HEK293 (cell line): ENCODE results near the gene GLB1L.
A peak's percentile ranks its signal among the peaks of the same experiment; 100 is the strongest.
"Not testable (repeated sequence)": the region's sequence is repeated elsewhere in the genome, so short reads cannot be mapped to it uniquely, and the experiment has no call there.

Experiments used
- CTCF ChIA-PET: fragments of 350-600 bp; formaldehyde crosslinking; extraction: SDS; loops from one replicate; lab custom pipeline; 2021; ENCODE audit warnings: antibody characterized with exemption; lab: Yijun Ruan, JAX
- POLR2A ChIA-PET: fragments of 300-600 bp; formaldehyde crosslinking; extraction: SDS; loops from one replicate; lab custom pipeline; 2020; ENCODE audit warnings: antibody characterized with exemption, inconsistent platforms; lab: Yijun Ruan, JAX
- H3K27ac ChIP-seq: fragments of 200-500 bp; sonication (Bioruptor generic); 2 replicates; pipeline ENCODE4 v1.5.1; 2014; ENCODE audit warnings: low read depth, low read length, control low read depth, inconsistent platforms; ENCODE audit errors: extremely low read depth
- H3K36me3 ChIP-seq, 2 experiments: fragments of 200-500 bp in 1 of 2; sonication (Bioruptor generic) in 1 of 2; 1 replicate in 1 of 2; 2 replicates in 1 of 2; pipeline ENCODE4 v1.5.1; 2014 to 2017; ENCODE audit warnings: inconsistent platforms in 2 of 2, low read length in 2 of 2; ENCODE audit not compliant: control insufficient read depth in 2 of 2, insufficient read depth in 1 of 2
- H3K4me1 ChIP-seq: fragments of 200-500 bp; sonication (Bioruptor generic); 2 replicates; pipeline ENCODE4 v1.5.1; 2014; ENCODE audit warnings: mild to moderate bottlenecking, low read length, inconsistent platforms; ENCODE audit not compliant: control insufficient read depth, insufficient read depth
- H3K4me3 ChIP-seq: 2 replicates; pipeline ENCODE4 v1.5.1; 2011; ENCODE audit warnings: low read depth, mild to moderate bottlenecking, control low read depth, low read length, moderate library complexity
- H3K9me3 ChIP-seq: fragments of 200-500 bp; sonication (Bioruptor generic); 2 replicates; pipeline ENCODE4 v1.5.1; 2014; ENCODE audit warnings: low read depth, low read length, inconsistent platforms; ENCODE audit not compliant: control insufficient read depth, insufficient read depth
- BCL11B ChIP-seq: fragments of 450-650 bp; formaldehyde crosslinking; IDR thresholded peaks from 2 replicates; pipeline ENCODE4 v1.5.1; 2016; ENCODE audit warnings: low read depth, missing biosample characterization, missing genetic modification characterization
- GLI4 ChIP-seq: fragments of 450-650 bp; formaldehyde crosslinking; IDR thresholded peaks from 2 replicates; pipeline ENCODE4 v1.5.1; 2016; ENCODE audit warnings: missing biosample characterization, missing genetic modification characterization
- MZF1 ChIP-seq: fragments of 450-650 bp; formaldehyde crosslinking; IDR thresholded peaks from 2 replicates; pipeline ENCODE4 v1.5.1; 2017; ENCODE audit warnings: missing biosample characterization, missing genetic modification characterization, borderline replicate concordance
- SETDB1 ChIP-seq: IDR thresholded peaks from one replicate; pipeline ENCODE4 v1.6.1; 2017; ENCODE audit warnings: mild to moderate bottlenecking, low read length, moderate library complexity, mixed read lengths; ENCODE audit not compliant: insufficient read length
- SP2 ChIP-seq: fragments of 450-650 bp; formaldehyde crosslinking; IDR thresholded peaks from 2 replicates; pipeline ENCODE4 v1.5.1; 2016; ENCODE audit warnings: missing biosample characterization, missing genetic modification characterization
- ZEB2 ChIP-seq: fragments of 450-650 bp; formaldehyde crosslinking; IDR thresholded peaks from 2 replicates; pipeline ENCODE4 v1.5.1; 2016; ENCODE audit warnings: missing biosample characterization, missing genetic modification characterization
- ZFP37 ChIP-seq: fragments of 450-650 bp; formaldehyde crosslinking; IDR thresholded peaks from 2 replicates; pipeline ENCODE4 v1.5.1; 2016; ENCODE audit warnings: missing biosample characterization, missing genetic modification characterization
- ZNF175 ChIP-seq: fragments of 450-650 bp; formaldehyde crosslinking; IDR thresholded peaks from 2 replicates; pipeline ENCODE4 v1.5.1; 2016; ENCODE audit warnings: missing biosample characterization, missing genetic modification characterization
- ZNF2 ChIP-seq: fragments of 450-650 bp; formaldehyde crosslinking; IDR thresholded peaks from 2 replicates; pipeline ENCODE4 v1.5.1; 2016; ENCODE audit warnings: missing biosample characterization, missing genetic modification characterization
- ZNF423 ChIP-seq: fragments of 450-650 bp; formaldehyde crosslinking; IDR thresholded peaks from 2 replicates; pipeline ENCODE4 v1.5.1; 2016; ENCODE audit warnings: missing biosample characterization, missing genetic modification characterization
- ZNF433 ChIP-seq: fragments of 450-650 bp; formaldehyde crosslinking; IDR thresholded peaks from 2 replicates; pipeline ENCODE4 v1.5.1; 2016; ENCODE audit warnings: missing biosample characterization, missing genetic modification characterization, low read depth
- ZNF561 ChIP-seq: fragments of 450-650 bp; IDR thresholded peaks from 2 replicates; pipeline ENCODE4 v1.5.1; 2018; ENCODE audit warnings: missing biosample characterization, missing genetic modification characterization, borderline replicate concordance
- ZNF596 ChIP-seq: fragments of 450-650 bp; IDR thresholded peaks from 2 replicates; pipeline ENCODE4 v1.5.0; 2018; ENCODE audit warnings: missing biosample characterization, mild to moderate bottlenecking, missing genetic modification characterization, moderate library complexity
- ZNF629 ChIP-seq: fragments of 450-650 bp; formaldehyde crosslinking; IDR thresholded peaks from 2 replicates; pipeline ENCODE4 v1.5.1; 2017; ENCODE audit warnings: missing biosample characterization, missing genetic modification characterization
- ZNF660 ChIP-seq: fragments of 450-650 bp; IDR thresholded peaks from 2 replicates; pipeline ENCODE4 v1.5.1; 2018; ENCODE audit warnings: missing biosample characterization, mild to moderate bottlenecking, missing genetic modification characterization
- ZNF776 ChIP-seq: fragments of 450-650 bp; formaldehyde crosslinking; IDR thresholded peaks from 2 replicates; pipeline ENCODE4 v1.5.0; 2017; ENCODE audit warnings: missing biosample characterization, missing genetic modification characterization, borderline replicate concordance
- ZSCAN30 ChIP-seq: fragments of 450-650 bp; IDR thresholded peaks from 2 replicates; pipeline ENCODE4 v1.5.1; 2018; ENCODE audit warnings: missing biosample characterization, mild to moderate bottlenecking, missing genetic modification characterization, moderate library complexity
- TF ChIP-seq, protein P1 (sequence below): fragments of 450-650 bp; formaldehyde crosslinking; optimal IDR thresholded peaks from 2 replicates; pipeline ENCODE3; 2016; ENCODE audit warnings: missing biosample characterization, mild to moderate bottlenecking, missing genetic modification characterization
- TF ChIP-seq, protein P2 (sequence below): fragments of 450-650 bp; formaldehyde crosslinking; IDR thresholded peaks from 2 replicates; pipeline ENCODE4 v1.5.1; 2016; ENCODE audit warnings: missing biosample characterization, missing genetic modification characterization
- TF ChIP-seq, protein P3 (sequence below): fragments of 450-650 bp; IDR thresholded peaks from 2 replicates; pipeline ENCODE4 v1.5.1; 2018; ENCODE audit warnings: missing biosample characterization, mild to moderate bottlenecking, missing genetic modification characterization

GLB1L gene

DNA sequence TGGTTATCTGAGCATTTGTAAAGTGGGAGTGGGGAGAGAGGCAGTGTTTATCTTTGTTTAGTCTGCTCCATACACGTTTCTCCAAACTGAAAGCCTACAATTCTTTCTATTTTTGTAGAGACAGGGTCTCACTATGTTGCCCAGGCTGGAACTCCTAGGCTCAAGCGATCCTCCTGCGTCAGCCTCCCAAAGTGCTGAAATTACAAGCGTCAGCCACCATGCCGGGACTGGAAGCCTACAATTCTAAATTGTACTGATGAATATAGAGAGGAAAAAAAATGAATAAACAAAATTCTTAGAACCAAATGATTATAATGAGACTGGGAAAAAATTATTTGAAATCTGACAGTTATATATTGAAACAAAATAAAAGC lies 40.1 kb downstream of the GLB1L start:
- no peaks in the 10 kb centered on the region for H3K9me3 ChIP-seq
- TF ChIP-seq ZNF175 (tag by site-specific recombination) (no peak), ZNF433 (no peak), ZNF2 (no peak)
- TF ChIP-seq, protein P1, sequence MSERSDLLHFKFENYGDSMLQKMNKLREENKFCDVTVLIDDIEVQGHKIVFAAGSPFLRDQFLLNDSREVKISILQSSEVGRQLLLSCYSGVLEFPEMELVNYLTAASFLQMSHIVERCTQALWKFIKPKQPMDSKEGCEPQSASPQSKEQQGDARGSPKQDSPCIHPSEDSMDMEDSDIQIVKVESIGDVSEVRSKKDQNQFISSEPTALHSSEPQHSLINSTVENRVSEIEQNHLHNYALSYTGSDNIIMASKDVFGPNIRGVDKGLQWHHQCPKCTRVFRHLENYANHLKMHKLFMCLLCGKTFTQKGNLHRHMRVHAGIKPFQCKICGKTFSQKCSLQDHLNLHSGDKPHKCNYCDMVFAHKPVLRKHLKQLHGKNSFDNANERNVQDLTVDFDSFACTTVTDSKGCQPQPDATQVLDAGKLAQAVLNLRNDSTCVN (tag by site-specific recombination), result no peak
- POLR2A ChIA-PET, result interaction anchor here (2.1 to 2.4 kb wide), 2 partner anchors 24 to 25 kb away, joined by 11 to 14 read pairs; partner anchors contain the start of genes ANKZF1 and ATG9A
- H3K36me3 ChIP-seq, result peaks cover 0 to 28% of the 10 kb centered on the region in 2 experiments; a peak in 1 of 3 replicates
- H3K27ac ChIP-seq, result no peak overlapping the region
- CTCF ChIA-PET, result no interaction called here
- H3K4me3 ChIP-seq, result no peak overlapping the region
- peaks cover 8% of the 10 kb centered on the region for H3K4me1 ChIP-seq

DNA sequence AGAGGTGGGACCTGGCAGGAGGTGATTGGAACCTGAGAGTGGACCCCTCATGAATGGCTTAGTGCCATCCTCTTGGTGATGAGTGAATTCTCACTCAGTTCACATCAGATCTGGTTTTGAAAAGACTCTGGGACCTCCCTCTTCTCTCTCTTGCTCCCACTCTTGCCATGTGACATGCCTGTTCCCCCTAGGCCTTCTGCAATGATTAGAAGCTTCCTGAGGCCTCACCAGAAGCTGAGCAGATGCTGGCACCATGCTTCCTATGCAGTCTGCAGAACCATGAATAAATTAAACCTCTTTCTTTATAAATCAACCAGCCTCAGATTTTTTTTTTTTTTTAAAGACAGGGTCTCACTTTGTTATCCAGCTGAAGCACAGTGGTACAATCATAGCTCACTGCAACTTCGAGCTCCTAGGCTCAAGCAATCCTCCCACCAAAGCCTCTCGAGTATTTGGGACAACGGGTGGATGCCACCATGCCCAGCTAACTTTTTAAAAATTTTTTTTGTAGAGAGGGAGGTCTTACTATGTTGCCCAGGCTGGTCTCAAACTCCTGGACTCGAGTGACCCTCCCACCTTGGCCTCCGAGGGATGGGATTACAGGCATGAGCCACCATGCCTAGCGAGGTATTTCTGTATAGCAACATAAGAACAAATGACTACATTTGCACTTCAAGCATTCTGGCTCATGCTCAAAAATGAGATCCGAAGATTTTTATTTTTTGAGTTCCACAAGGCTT lies 40.6 kb downstream of the GLB1L start:
- Histone ChIP-seq H3K4me1 (peaks cover 8% of the 10 kb centered on the region), H3K27ac (no peak overlapping the region), H3K36me3 (peaks cover 0 to 23% of the 10 kb centered on the region in 2 experiments; a peak in 1 of 3 replicates), H3K9me3 (no peaks in the 10 kb centered on the region), H3K4me3 (no peak overlapping the region)
- POLR2A ChIA-PET, result no interaction called here
- no peak for TF ChIP-seq GLI4 (tag by site-specific recombination)
- 0 out of 2 replicates have a peak, but pooled peaks have one; percentile 51 for TF ChIP-seq ZNF776 (tag by site-specific recombination)
- TF ChIP-seq SETDB1, result peak; percentile 17
- CTCF ChIA-PET, result no interaction called here

DNA sequence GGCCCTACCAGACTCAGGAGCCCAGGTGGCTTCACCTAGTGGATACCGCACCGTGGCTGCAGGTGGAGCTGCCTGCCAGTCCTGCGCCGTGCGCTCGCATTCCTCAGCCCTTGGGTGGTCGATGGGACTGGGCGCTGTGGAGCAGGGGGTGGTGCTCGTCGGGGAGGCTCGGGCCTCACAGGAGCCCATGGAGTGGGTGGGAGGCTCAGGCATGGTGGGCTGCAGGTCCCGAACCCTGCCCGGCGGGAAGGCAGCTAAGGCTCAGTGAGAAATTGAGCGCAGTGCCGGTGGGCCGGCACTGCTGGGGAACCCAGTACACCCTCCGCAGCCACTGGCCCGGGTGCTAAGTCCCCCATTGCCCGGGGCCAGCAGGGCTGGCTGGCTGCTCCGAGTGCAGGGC lies 43.9 kb downstream of the GLB1L start:
- H3K27ac ChIP-seq, CTCF ChIA-PET, H3K9me3 ChIP-seq, H3K36me3 ChIP-seq, H3K4me1 ChIP-seq, H3K4me3 ChIP-seq, POLR2A ChIA-PET: not testable (repeated sequence)

DNA sequence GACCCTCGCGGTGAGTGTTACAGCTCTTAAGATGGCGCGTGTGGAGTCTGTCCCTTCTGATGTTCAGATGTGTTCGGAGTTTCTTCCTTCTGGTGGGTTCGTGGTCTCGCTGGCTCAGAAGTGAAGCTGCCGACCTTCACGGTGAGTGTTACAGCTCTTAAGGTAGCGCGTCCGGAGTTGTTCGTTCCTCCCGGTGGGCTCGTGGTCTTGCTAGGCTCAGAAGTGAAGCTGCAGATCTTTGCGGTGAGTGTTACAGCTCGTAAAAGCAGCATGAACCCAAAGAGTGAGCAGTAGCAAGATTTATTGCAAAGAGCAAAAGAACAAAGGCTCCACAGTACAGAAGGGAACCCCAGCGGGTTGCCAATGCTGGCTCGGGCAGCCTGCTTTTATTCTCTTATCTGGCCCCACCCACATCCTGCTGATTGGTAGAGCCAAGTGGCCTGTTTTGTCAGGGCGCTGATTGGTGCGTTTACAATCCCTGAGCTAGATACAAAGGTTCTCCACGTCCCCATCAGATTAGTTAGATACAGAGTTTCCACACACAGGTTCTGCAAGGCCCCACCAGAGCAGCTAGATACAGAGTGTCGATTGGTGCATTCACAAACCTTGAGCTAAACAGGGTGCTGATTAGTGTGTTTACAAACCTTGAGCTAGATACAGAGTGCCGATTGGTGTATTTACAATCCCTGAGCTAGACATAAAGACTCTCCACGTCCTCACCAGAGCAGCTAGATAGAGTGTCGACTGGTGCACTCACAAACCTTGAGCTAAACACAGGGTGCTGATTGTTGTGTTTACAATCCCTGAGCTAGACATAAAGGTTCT lies 44.5 kb downstream of the GLB1L start:
- POLR2A ChIA-PET, result interaction anchor here (1.3 kb wide), 1 partner anchor 24 kb away, joined by 4 read pairs; the partner anchor contains the start of gene CNPPD1
- H3K4me1 ChIP-seq, H3K9me3 ChIP-seq, CTCF ChIA-PET, H3K27ac ChIP-seq, H3K4me3 ChIP-seq, H3K36me3 ChIP-seq: not testable (repeated sequence)
- TF ChIP-seq ZNF561 (tag by site-specific recombination) (peak; percentile 79; the same call in 1 of the 2 replicates), ZFP37 (tag by site-specific recombination) (peak; percentile 56; the same call in 1 of the 2 replicates), SP2 (peak; percentile 40), ZSCAN30 (tag by site-specific recombination) (peak; percentile 83), ZNF629 (peak; percentile 36), MZF1 (0 out of 2 replicates have a peak, but pooled peaks have one; percentile 46), BCL11B (peak; percentile 42; the same call in 1 of the 2 replicates), ZNF660 (tag by site-specific recombination) (0 out of 2 replicates have a peak, but pooled peaks have one; percentile 63), ZNF423 (peak; percentile 27; the same call in 1 of the 2 replicates), ZNF2 (peak; percentile 50; the same call in 1 of the 2 replicates), ZEB2 (tag by site-specific recombination) (peak; percentile 57; the same call in 1 of the 2 replicates), ZNF596 (tag by site-specific recombination) (peak; percentile 54; the same call in 1 of the 2 replicates)
- TF ChIP-seq, protein P2, sequence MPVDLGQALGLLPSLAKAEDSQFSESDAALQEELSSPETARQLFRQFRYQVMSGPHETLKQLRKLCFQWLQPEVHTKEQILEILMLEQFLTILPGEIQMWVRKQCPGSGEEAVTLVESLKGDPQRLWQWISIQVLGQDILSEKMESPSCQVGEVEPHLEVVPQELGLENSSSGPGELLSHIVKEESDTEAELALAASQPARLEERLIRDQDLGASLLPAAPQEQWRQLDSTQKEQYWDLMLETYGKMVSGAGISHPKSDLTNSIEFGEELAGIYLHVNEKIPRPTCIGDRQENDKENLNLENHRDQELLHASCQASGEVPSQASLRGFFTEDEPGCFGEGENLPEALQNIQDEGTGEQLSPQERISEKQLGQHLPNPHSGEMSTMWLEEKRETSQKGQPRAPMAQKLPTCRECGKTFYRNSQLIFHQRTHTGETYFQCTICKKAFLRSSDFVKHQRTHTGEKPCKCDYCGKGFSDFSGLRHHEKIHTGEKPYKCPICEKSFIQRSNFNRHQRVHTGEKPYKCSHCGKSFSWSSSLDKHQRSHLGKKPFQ (tag by site-specific recombination), result peak; percentile 62
- TF ChIP-seq, protein P3, sequence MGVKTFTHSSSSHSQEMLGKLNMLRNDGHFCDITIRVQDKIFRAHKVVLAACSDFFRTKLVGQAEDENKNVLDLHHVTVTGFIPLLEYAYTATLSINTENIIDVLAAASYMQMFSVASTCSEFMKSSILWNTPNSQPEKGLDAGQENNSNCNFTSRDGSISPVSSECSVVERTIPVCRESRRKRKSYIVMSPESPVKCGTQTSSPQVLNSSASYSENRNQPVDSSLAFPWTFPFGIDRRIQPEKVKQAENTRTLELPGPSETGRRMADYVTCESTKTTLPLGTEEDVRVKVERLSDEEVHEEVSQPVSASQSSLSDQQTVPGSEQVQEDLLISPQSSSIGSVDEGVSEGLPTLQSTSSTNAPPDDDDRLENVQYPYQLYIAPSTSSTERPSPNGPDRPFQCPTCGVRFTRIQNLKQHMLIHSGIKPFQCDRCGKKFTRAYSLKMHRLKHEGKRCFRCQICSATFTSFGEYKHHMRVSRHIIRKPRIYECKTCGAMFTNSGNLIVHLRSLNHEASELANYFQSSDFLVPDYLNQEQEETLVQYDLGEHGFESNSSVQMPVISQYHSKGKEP, result peak; percentile 45; the same call in 1 of the 2 replicates
